Vagina (tissue), 2 donors: ENCODE measurements around the gene FXYD1. TPM values are rescaled to one million over a fixed set of nuclear protein-coding genes. Genes with fewer than 3 reads are reported as not detected.

Experiments used
- DNase-seq, 2 donors: peaks; one replicate each; pipeline ENCODE4 v3.0.0-alpha.2; 2017; ENCODE audit errors: extremely low spot score in 2 of 2
- H3K27ac ChIP-seq: fragments of 200-600 bp; sonication (generic); one replicate; pipeline ENCODE4 v1.5.1; 2019
- H3K27me3 ChIP-seq: fragments of 200-600 bp; sonication (generic); one replicate; pipeline ENCODE4 v1.5.1; 2019
- H3K36me3 ChIP-seq, 2 donors: fragments of 200-600 bp; sonication (generic); one replicate each; pipeline ENCODE4 v1.5.1; 2017 to 2019
- H3K4me1 ChIP-seq: fragments of 200-600 bp; sonication (generic); one replicate; pipeline ENCODE4 v1.5.1; 2019
- H3K4me3 ChIP-seq, 2 donors: fragments of 200-600 bp; sonication (generic); 1 replicate in 1 of 2; 2 replicates in 1 of 2; pipeline ENCODE4 v1.5.1; 2016 to 2019
- H3K9me3 ChIP-seq: fragments of 200-600 bp; sonication (generic); one replicate; pipeline ENCODE4 v1.5.1; 2019
- POLR2A ChIP-seq, 2 donors: fragments of 450-650 bp; IDR thresholded peaks; one replicate each; pipeline ENCODE4 v1.6.1; 2017; ENCODE audit warnings: antibody characterized with exemption in 2 of 2, mild to moderate bottlenecking in 2 of 2, moderate library complexity in 2 of 2
- POLR2AphosphoS5 ChIP-seq, 2 donors: sonication (generic); formaldehyde crosslinking; IDR thresholded peaks; one replicate each; pipeline ENCODE4 v1.9.0; 2017; ENCODE audit warnings: antibody characterized with exemption in 2 of 2, mild to moderate bottlenecking in 2 of 2, low read depth in 1 of 2; ENCODE audit not compliant: insufficient read depth in 1 of 2
- intact Hi-C: fragments of 100-400 bp; cut with DNase I; formaldehyde crosslinking; loops from one replicate; pipeline ENCODE4 v1.15.1; 2023
- total RNA-seq: library from RNA; depleted of rRNA; stranded (reverse); fragments of >200 nt; gene quantifications from one replicate; pipeline ENCODE4 v1.2.3, GENCODE V29; 2016
- TF ChIP-seq, protein P1 (sequence below), 3 experiments: fragments of 450-650 bp in 2 of 3; fragments of 200-600 bp in 1 of 3; sonication (generic) in 1 of 3; IDR thresholded peaks; one replicate each; pipeline ENCODE4 v1.5.1; 2017 to 2019; ENCODE audit warnings: antibody characterized with exemption in 3 of 3, mild to moderate bottlenecking in 2 of 3, moderate library complexity in 2 of 3

FXYD1 gene
- total RNA-seq, 1 donor from 2014 or later = 135 TPM

DNA sequence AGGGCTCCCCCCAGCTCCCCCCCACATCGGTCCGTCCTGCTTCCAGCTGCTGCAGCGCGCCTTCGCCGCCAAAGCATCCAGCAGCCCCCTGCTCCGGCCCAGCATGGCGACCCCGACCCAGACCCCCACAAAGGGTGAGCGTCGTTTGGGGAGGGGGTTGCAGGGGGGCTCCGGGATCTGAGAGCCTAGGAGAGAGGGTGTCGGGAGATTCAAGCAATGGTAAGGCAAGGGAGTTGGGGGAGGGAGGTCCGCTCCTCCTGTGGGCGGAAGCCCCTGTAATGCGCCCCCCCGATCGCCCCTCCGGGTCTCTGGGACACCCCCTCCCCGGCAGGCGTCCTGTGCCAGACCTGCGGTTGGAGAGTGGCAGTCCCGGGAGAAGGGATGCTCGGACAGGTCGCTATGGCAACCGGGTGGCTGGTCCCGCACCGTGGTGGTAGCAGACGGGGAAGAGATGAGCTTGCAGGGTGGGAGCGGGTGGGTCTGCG, 4.6 kb downstream of the FXYD1 start, which contains the start of gene FXYD7:
Gene FXYD7 (plus strand): TSS at position 25 of the 485 bp plus-strand sequence. CDS start 79 bp downstream, at position 104.
- Histone ChIP-seq H3K4me1 (peaks cover 47% of the 10 kb centered on the region), H3K36me3 (no peaks in the 10 kb centered on the region), H3K9me3 (no peaks in the 10 kb centered on the region), H3K27me3 (no peaks in the 10 kb centered on the region), H3K4me3 (peak within 1 kb of the TSS; percentile 28 to 39), H3K27ac (peak within 1 kb of the TSS; percentile 75)
- TF ChIP-seq POLR2A (IDR thresholded peaks at IDR 0.05) = no peak
- TF ChIP-seq, protein P1, sequence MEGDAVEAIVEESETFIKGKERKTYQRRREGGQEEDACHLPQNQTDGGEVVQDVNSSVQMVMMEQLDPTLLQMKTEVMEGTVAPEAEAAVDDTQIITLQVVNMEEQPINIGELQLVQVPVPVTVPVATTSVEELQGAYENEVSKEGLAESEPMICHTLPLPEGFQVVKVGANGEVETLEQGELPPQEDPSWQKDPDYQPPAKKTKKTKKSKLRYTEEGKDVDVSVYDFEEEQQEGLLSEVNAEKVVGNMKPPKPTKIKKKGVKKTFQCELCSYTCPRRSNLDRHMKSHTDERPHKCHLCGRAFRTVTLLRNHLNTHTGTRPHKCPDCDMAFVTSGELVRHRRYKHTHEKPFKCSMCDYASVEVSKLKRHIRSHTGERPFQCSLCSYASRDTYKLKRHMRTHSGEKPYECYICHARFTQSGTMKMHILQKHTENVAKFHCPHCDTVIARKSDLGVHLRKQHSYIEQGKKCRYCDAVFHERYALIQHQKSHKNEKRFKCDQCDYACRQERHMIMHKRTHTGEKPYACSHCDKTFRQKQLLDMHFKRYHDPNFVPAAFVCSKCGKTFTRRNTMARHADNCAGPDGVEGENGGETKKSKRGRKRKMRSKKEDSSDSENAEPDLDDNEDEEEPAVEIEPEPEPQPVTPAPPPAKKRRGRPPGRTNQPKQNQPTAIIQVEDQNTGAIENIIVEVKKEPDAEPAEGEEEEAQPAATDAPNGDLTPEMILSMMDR (IDR thresholded peaks at IDR 0.05) = no peak
- no peak for TF ChIP-seq POLR2AphosphoS5 (IDR thresholded peaks at IDR 0.05; ENCODE audit: insufficient read depth in 1 of 2, low read depth in 1 of 2)
- intact Hi-C loops = loop anchor here (5.0 kb wide), 2 partner anchors 66 to 124 kb away; partner anchors contain the start of gene USF2
- DNase-seq = no peak

DNA sequence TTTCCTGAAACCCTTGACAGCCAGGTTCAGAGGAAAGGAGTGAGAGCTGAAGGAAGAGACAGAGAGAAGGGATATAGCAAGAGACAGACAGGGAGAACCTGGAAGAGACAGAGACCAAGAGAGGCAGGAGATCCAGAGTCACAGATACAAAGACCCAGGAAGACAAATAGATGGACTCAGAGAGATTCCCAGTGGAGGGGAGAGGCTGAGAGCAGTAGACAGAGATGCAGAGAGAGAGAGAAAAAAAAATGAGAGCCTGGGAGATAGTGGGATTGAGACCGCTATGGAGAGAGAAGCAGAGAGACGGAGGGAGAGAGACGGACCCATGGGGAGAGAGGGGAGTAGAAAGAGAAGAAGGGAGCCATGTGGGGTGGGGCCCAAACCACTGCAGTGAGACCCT, 5.2 kb downstream of the FXYD1 start:
- peak overlapping the region; percentile 75 for H3K27ac ChIP-seq
- H3K4me1 ChIP-seq = peaks cover 47% of the 10 kb centered on the region
- no peaks in the 10 kb centered on the region for H3K36me3 ChIP-seq
- H3K4me3 ChIP-seq = peak overlapping the region in 1 of 2 donors; percentile 39
- intact Hi-C loops = loop anchor here (5.0 kb wide), 2 partner anchors 67 to 123 kb away; partner anchors contain the start of gene USF2
- no peaks in the 10 kb centered on the region for H3K27me3 ChIP-seq
- H3K9me3 ChIP-seq = no peaks in the 10 kb centered on the region
- TF ChIP-seq POLR2A (IDR thresholded peaks at IDR 0.05) = no peak
- TF ChIP-seq, protein P1 (IDR thresholded peaks at IDR 0.05) = no peak
- DNase-seq = no peak

DNA sequence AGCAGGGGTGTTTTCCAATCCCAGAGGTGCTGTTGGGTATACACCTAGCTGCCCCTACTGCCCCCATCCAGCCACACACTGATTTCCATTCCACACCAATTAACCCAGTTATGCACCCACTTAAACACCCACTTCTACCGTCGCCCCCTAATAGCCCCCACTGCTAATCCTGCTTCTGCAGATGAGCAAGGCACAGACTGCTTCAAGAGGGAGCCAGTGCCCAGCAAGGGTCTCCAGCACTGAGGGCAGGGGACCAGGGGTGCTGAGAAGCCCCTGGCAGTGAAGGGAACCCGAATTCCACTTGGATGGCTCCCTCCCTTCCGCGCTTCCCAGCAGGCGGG, 5.6 kb downstream of the FXYD1 start:
- intact Hi-C loops = loop anchor here (5.0 kb wide), 2 partner anchors 67 to 123 kb away; partner anchors contain the start of gene USF2
- TF ChIP-seq POLR2AphosphoS5 (IDR thresholded peaks at IDR 0.05; ENCODE audit: insufficient read depth in 1 of 2, low read depth in 1 of 2) (no peak), POLR2A (IDR thresholded peaks at IDR 0.05) (no peak)
- TF ChIP-seq, protein P1 (IDR thresholded peaks at IDR 0.05) = no peak
- Histone ChIP-seq H3K4me1 (peaks cover 47% of the 10 kb centered on the region), H3K27me3 (no peaks in the 10 kb centered on the region), H3K27ac (no peak overlapping the region), H3K4me3 (no peak overlapping the region), H3K9me3 (no peaks in the 10 kb centered on the region), H3K36me3 (no peaks in the 10 kb centered on the region)
- DNase-seq = no peak

DNA sequence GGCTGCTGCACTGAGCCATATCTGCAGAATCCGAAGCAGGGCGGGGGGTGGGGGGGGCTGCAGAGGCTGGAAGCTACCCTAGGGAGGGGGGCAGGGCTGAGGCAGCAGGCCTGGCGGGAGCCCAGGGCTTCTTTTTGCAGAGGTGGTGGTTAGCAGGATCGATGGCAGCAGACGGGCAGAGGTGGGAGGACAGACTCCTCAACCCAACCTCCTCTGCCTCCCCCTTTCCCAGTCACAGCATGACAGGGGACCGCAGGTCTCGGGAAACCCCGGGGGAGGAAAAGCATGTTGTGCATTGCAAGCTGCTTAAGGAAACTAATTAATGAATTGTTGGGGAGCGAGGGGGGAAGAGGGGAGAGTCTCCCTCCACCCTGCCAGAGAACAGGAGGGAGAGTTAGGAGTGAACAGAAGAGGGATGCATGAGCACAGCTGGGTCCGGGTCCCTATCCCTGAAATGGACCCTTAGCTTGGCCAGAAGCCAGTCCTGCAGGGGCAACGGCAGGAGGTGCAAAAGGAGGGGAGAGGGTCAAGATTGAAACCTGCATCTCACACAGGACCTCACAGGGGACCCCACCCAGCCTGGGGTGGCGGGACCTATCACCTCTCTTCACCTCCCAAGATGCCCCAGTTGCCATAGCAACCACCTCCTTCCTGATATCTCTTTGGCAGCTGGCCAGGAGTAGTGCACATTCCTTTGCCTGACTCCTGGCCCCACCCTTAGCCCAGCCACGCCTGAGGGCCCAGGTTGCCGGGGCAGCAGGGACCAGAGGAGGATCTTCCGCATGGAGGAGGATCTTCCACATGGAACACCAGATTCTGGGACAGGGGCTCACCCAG, 6.2 kb downstream of the FXYD1 start:
- intact Hi-C loops = loop anchor here (5.0 kb wide), 2 partner anchors 68 to 122 kb away; partner anchors contain the start of gene USF2

More for the DNA sequence above, 6.2 kb downstream of the FXYD1 start:
- no peak for DNase-seq
- H3K9me3 ChIP-seq = no peaks in the 10 kb centered on the region
- H3K4me3 ChIP-seq = no peak overlapping the region
- peaks cover 43% of the 10 kb centered on the region for H3K4me1 ChIP-seq
- TF ChIP-seq, protein P1 (IDR thresholded peaks at IDR 0.05) = no peak
- TF ChIP-seq POLR2A (IDR thresholded peaks at IDR 0.05) = no peak
- TF ChIP-seq POLR2AphosphoS5 (IDR thresholded peaks at IDR 0.05; ENCODE audit: insufficient read depth in 1 of 2, low read depth in 1 of 2) = no peak
- no peaks in the 10 kb centered on the region for H3K27me3 ChIP-seq
- no peaks in the 10 kb centered on the region for H3K36me3 ChIP-seq
- no peak overlapping the region for H3K27ac ChIP-seq
